IMR-90 (cell line): ENCODE results near the gene NDST1. TPM values are rescaled to one million over a fixed set of nuclear protein-coding genes. Genes with fewer than 3 reads are reported as not detected.

Experiments used
- ATAC-seq: fragments of 200-7000 bp; cut with Tn5 transposase; 2 replicates; pipeline ENCODE4 v1.9.1; 2020; ENCODE audit warnings: low read depth, mild to moderate bottlenecking, moderate library complexity
- BruUV-seq: library from RNA; stranded (reverse); fragments of 400-500 nt; replicated peaks from 2 replicates; lab custom pipeline; 2021; lab: Mats Ljungman, UMichigan
- CTCF ChIA-PET: fragments of 300-600 bp; formaldehyde crosslinking; extraction: SDS; loops from one replicate; lab custom pipeline; 2021; ENCODE audit warnings: antibody characterized with exemption; lab: Yijun Ruan, JAX
- POLR2A ChIA-PET: fragments of 300-600 bp; sonication (Branson Sonifier 250); formaldehyde crosslinking; loops from one replicate; lab custom pipeline; 2022; ENCODE audit warnings: antibody characterized with exemption; ENCODE audit not compliant: unreplicated experiment; lab: Charles Lee
- DNase-seq: peaks from one replicate; pipeline ENCODE4 v3.0.0; 2013
- H2AFZ ChIP-seq: replicated peaks from 2 replicates; pipeline ENCODE3; 2013; ENCODE audit warnings: low read length, mild to moderate bottlenecking; ENCODE audit not compliant: poor library complexity
- H2AK5ac ChIP-seq: 2 replicates; pipeline ENCODE4 v1.6.1; 2013; ENCODE audit warnings: low read depth, low read length, inconsistent platforms
- H2AK9ac ChIP-seq: replicated peaks from 2 replicates; pipeline ENCODE3; 2013; ENCODE audit warnings: mild to moderate bottlenecking, low read depth, low read length, moderate library complexity; ENCODE audit not compliant: poor library complexity
- H2BK120ac ChIP-seq: 2 replicates; pipeline ENCODE4 v1.6.1; 2013; ENCODE audit warnings: low read depth, low read length, inconsistent platforms
- H2BK15ac ChIP-seq: 3 replicates; pipeline ENCODE4 v1.6.1; 2013; ENCODE audit warnings: low read depth, low read length, inconsistent platforms
- H2BK20ac ChIP-seq: 2 replicates; pipeline ENCODE4 v1.6.1; 2013; ENCODE audit warnings: low read depth, mild to moderate bottlenecking, inconsistent platforms, low read length, moderate library complexity
- H2BK5ac ChIP-seq: 2 replicates; pipeline ENCODE4 v1.6.1; 2013; ENCODE audit warnings: mild to moderate bottlenecking, low read depth, low read length, inconsistent platforms; ENCODE audit not compliant: poor library complexity, severe bottlenecking
- H3K14ac ChIP-seq: replicated peaks from 2 replicates; pipeline ENCODE4 v1.6.1; 2013; ENCODE audit warnings: low read depth, low read length, inconsistent platforms
- H3K18ac ChIP-seq: 2 replicates; pipeline ENCODE4 v1.6.1; 2013; ENCODE audit warnings: low read depth, low read length, control low read depth
- H3K23ac ChIP-seq: 2 replicates; pipeline ENCODE4 v1.6.1; 2013; ENCODE audit warnings: low read depth, low read length, inconsistent platforms
- H3K27ac ChIP-seq: 2 replicates; pipeline ENCODE4 v1.5.1; 2013; ENCODE audit warnings: mild to moderate bottlenecking, control low read depth, low read length; ENCODE audit not compliant: insufficient read depth
- H3K27me3 ChIP-seq: 2 replicates; pipeline ENCODE4 v1.6.1; 2013; ENCODE audit warnings: low read length; ENCODE audit not compliant: control insufficient read depth, insufficient read depth
- H3K36me3 ChIP-seq: 2 replicates; pipeline ENCODE4 v1.6.1; 2013; ENCODE audit warnings: low read length, mixed read lengths; ENCODE audit not compliant: control insufficient read depth, insufficient read depth
- H3K4ac ChIP-seq: 2 replicates; pipeline ENCODE4 v1.6.1; 2013; ENCODE audit warnings: low read depth, low read length, inconsistent platforms
- H3K4me1 ChIP-seq: 2 replicates; pipeline ENCODE4 v1.6.1; 2013; ENCODE audit warnings: low read length, mixed read lengths; ENCODE audit not compliant: control insufficient read depth, insufficient read depth
- H3K4me2 ChIP-seq: 2 replicates; pipeline ENCODE4 v1.6.1; 2013; ENCODE audit warnings: low read depth, mild to moderate bottlenecking, control low read depth, low read length, moderate library complexity
- H3K4me3 ChIP-seq: 2 replicates; pipeline ENCODE4 v1.5.1; 2013; ENCODE audit warnings: low read depth, mild to moderate bottlenecking, control low read depth, low read length, moderate library complexity; ENCODE audit not compliant: insufficient read depth
- H3K56ac ChIP-seq: 2 replicates; pipeline ENCODE4 v1.6.1; 2013; ENCODE audit warnings: low read length, inconsistent platforms; ENCODE audit not compliant: insufficient read depth; ENCODE audit errors: extremely low read depth
- H3K79me1 ChIP-seq, 2 experiments: 2 replicates each; pipeline ENCODE4 v1.6.1; 2013; ENCODE audit warnings: low read length in 2 of 2, inconsistent platforms in 1 of 2, low read depth in 1 of 2
- H3K9ac ChIP-seq: 2 replicates; pipeline ENCODE4 v1.6.1; 2013; ENCODE audit warnings: low read depth, low read length, control low read depth
- H3K9me1 ChIP-seq: 2 replicates; pipeline ENCODE4 v1.6.1; 2013; ENCODE audit warnings: low read length, inconsistent platforms; ENCODE audit not compliant: insufficient read depth
- H3K9me3 ChIP-seq: 2 replicates; pipeline ENCODE4 v1.6.1; 2013; ENCODE audit warnings: low read length; ENCODE audit not compliant: control insufficient read depth, insufficient read depth
- H4K20me1 ChIP-seq: 2 replicates; pipeline ENCODE4 v1.6.1; 2013; ENCODE audit warnings: low read length, inconsistent platforms; ENCODE audit not compliant: insufficient read depth
- H4K5ac ChIP-seq: 2 replicates; pipeline ENCODE4 v1.6.1; 2013; ENCODE audit warnings: mild to moderate bottlenecking, low read depth, low read length, control low read depth
- H4K8ac ChIP-seq, 2 experiments: 2 replicates each; pipeline ENCODE4 v1.6.1; 2013; ENCODE audit warnings: low read depth in 2 of 2, low read length in 2 of 2, control low read depth in 1 of 2, inconsistent platforms in 1 of 2
- H4K91ac ChIP-seq: 2 replicates; pipeline ENCODE4 v1.6.1; 2013; ENCODE audit warnings: low read depth, low read length, inconsistent platforms; ENCODE audit not compliant: insufficient read depth
- FOS ChIP-seq: fragments of 150-350 bp; IDR thresholded peaks from 2 replicates; pipeline ENCODE4 v1.6.1; 2016; ENCODE audit warnings: low read depth, low read length
- NFE2L2 ChIP-seq: fragments of 150-350 bp; IDR thresholded peaks from 2 replicates; pipeline ENCODE4 v1.6.1; 2016; ENCODE audit warnings: low read depth, mild to moderate bottlenecking, low read length
- POLR2A ChIP-seq: IDR thresholded peaks from 2 replicates; pipeline ENCODE4 v1.6.1; 2012; ENCODE audit warnings: mild to moderate bottlenecking, low read depth, low read length
- WGBS, 2 experiments: methylation state at CpG; one replicate each; pipeline versions ENCODE4 v1.1.5 to v1.1.7; 2013; ENCODE audit warnings: missing lambda C conversion rate in 2 of 2; ENCODE audit not compliant: insufficient read length in 1 of 2; ENCODE audit errors: extremely low coverage in 2 of 2; 5-methylcytosine and 5-hydroxymethylcytosine counted together
- dilution Hi-C: fragments of 300-500 bp; cut with HindIII; formaldehyde crosslinking; loops from one replicate; pipeline ENCODE4 v1.14.3; 2018; ENCODE audit warnings: low sequenced_read_pairs; ENCODE audit not compliant: unreplicated experiment
- in situ Hi-C: fragments of 300-500 bp; cut with MboI; formaldehyde crosslinking; loops from 3 replicates; pipeline ENCODE4 v1.14.3; 2019; ENCODE audit warnings: low sequenced_read_pairs, inconsistent platforms, mixed read lengths
- intact Hi-C: fragments of 100-400 bp; cut with micrococcal nuclease; formaldehyde crosslinking; loops from 2 replicates; pipeline ENCODE4 v1.10.0; 2022
- polyA plus RNA-seq, 3 experiments: library from polyadenylated mRNA; depleted of rRNA; stranded (reverse); fragments of >200 nt; gene quantifications; 2 replicates each; pipeline ENCODE4 v1.2.3, GENCODE V29; 2012; ENCODE audit warnings: low replicate concordance in 1 of 3
- total RNA-seq: library from RNA; depleted of rRNA; stranded (reverse); fragments of >200 nt; gene quantifications from 2 replicates; pipeline ENCODE4 v1.2.3, GENCODE V29; 2012

The NDST1 gene
- total and polyA plus RNA-seq, 2 of the 4 experiments (the other 2 are of a cell fraction), result 30.5 to 80.4 TPM

DNA sequence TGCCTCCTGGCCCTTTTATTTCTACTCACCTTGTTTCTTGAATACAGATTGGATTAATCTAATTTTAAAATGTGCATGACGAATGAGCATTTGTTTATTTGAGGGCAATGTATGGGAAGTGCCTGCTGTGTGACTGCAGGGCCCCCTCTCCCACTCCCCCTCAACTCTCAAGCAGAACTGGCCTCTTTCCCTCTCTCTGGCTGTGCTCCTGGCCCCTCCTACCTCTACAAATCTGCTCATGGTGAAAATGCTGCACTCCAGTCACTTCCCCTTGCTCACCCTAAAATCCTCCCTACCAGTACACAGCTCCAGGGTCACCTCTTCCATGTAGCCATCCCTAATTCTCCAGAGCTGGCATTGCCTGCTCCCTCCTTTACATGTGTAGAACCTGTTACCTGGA, 17.2 kb upstream of the NDST1 start:
- Histone ChIP-seq H3K9me3 (no peaks in the 10 kb centered on the region), H2BK5ac (peak overlapping the region; percentile 99), H2BK120ac (peak overlapping the region; percentile 65; the same call in 1 of the 2 replicates), H3K36me3 (peaks cover 3% of the 10 kb centered on the region; the same call in 1 of the 2 replicates), H3K9ac (0 out of 2 replicates have a peak overlapping the region, but pooled peaks have one; percentile 16), H4K5ac (peak overlapping the region; percentile 36; the same call in 1 of the 2 replicates), H2AFZ (no peak overlapping the region), H3K23ac (peak overlapping the region; percentile 79; the same call in 1 of the 2 replicates), H3K4me3 (no peak overlapping the region), H4K20me1 (peaks cover 58% of the 10 kb centered on the region), H2AK5ac (peak overlapping the region; percentile 91), H2BK15ac (peak overlapping the region; percentile 80; the same call in 2 of the 3 replicates), H3K9me1 (peaks cover 17% of the 10 kb centered on the region), H4K91ac (peak overlapping the region; percentile 81), H2BK20ac (peak overlapping the region; percentile 42; the same call in 1 of the 2 replicates), H4K8ac (peak overlapping the region; percentile 54 to 76; a peak in 3 of 4 replicates), H3K18ac (peak overlapping the region; percentile 14), H3K4me1 (peaks cover 48% of the 10 kb centered on the region), H3K27ac (peak overlapping the region; percentile 75), H3K4me2 (peak overlapping the region; percentile 88), H3K4ac (peak overlapping the region; percentile 84), H3K27me3 (no peaks in the 10 kb centered on the region), H3K14ac (peak overlapping the region; percentile 48), H3K56ac (no peak overlapping the region; the same call in 1 of the 2 replicates), H3K79me1 (peaks cover 13 to 61% of the 10 kb centered on the region in 2 experiments; a peak in 3 of 4 replicates), H2AK9ac (no peak overlapping the region)
- TF ChIP-seq POLR2A (no peak), FOS (no peak), NFE2L2 (no peak)
- no CpG with 5 or more reads among the region's 1 CpG for WGBS, 2 experiments
- in situ Hi-C loops (no loop called here), dilution Hi-C loops (no loop called here), intact Hi-C loops (no loop called here)
- DNase-seq (peak; percentile 67), ATAC-seq (no peak)
- ChIA-PET POLR2A (interaction anchor here (1.1 kb wide), 1 partner anchor 19 kb away, joined by 3 read pairs; no protein-coding TSS in a partner anchor), CTCF (interaction anchor here (1.5 kb wide), 2 partner anchors 21 to 32 kb away, joined by 3 to 4 read pairs; no protein-coding TSS in a partner anchor)
- no TSS peak for BruUV-seq
